SK-N-SH (cell line): ENCODE data around the gene SPON2. TPM values are rescaled to one million over a fixed set of nuclear protein-coding genes. Genes with fewer than 3 reads are reported as not detected.

ENCODE experiments used
- CTCF ChIA-PET: fragments of 300-600, 350-600 bp; formaldehyde crosslinking; extraction: SDS; loops from one replicate; lab custom pipeline; 2021; lab: Yijun Ruan, JAX
- POLR2A ChIA-PET: fragments of 350-600 bp; sonication (Branson Sonifier 250); formaldehyde crosslinking; extraction: SDS; loops from one replicate; lab custom pipeline; 2020; ENCODE audit warnings: antibody characterized with exemption, inconsistent platforms; lab: Yijun Ruan, JAX
- DNase-seq: peaks from one replicate; pipeline ENCODE4 v3.0.0; 2012
- H2AFZ ChIP-seq: fragments of 200-600 bp; sonication (generic); 2 replicates; pipeline ENCODE4 v1.8.1; 2016; ENCODE audit warnings: antibody characterized with exemption, mild to moderate bottlenecking, low read depth
- H3F3A ChIP-seq: fragments of 200-600 bp; sonication (generic); replicated peaks from 2 replicates; pipeline ENCODE3; 2016; ENCODE audit warnings: antibody characterized with exemption, mild to moderate bottlenecking; ENCODE audit not compliant: insufficient read depth
- H3K27ac ChIP-seq, 2 experiments: fragments of 200-500 bp in 1 of 2; fragments of 200-600 bp in 1 of 2; sonication (Bioruptor generic) in 1 of 2; sonication (generic), shearing (Covaris generic) in 1 of 2; 2 replicates each; pipeline versions ENCODE4 v1.5.1 to v1.6.1; 2014 to 2016; ENCODE audit warnings: low read depth in 2 of 2, inconsistent platforms in 1 of 2, low read length in 1 of 2, mild to moderate bottlenecking in 1 of 2, mixed read lengths in 1 of 2
- H3K27me3 ChIP-seq: fragments of 200-600 bp; sonication (generic), shearing (Covaris generic); 2 replicates; pipeline ENCODE4 v1.6.1; 2016; ENCODE audit warnings: mixed run types; ENCODE audit not compliant: insufficient read depth
- H3K36me3 ChIP-seq, 2 experiments: fragments of 200-500 bp in 1 of 2; fragments of 200-600 bp in 1 of 2; sonication (Bioruptor generic) in 1 of 2; sonication (generic) in 1 of 2; replicated peaks in 1 of 2; 2 replicates each; pipeline versions ENCODE3 to v1.5.1; 2014 to 2016; ENCODE audit warnings: low read length in 1 of 2, mild to moderate bottlenecking in 1 of 2; ENCODE audit not compliant: insufficient read depth in 2 of 2, control insufficient read depth in 1 of 2
- H3K4me1 ChIP-seq, 2 experiments: fragments of 200-500 bp in 1 of 2; fragments of 200-600 bp in 1 of 2; sonication (Bioruptor generic) in 1 of 2; sonication (generic), shearing (Covaris generic) in 1 of 2; 2 replicates each; pipeline versions ENCODE4 v1.5.1 to v1.6.1; 2014 to 2016; ENCODE audit warnings: low read depth in 1 of 2, low read length in 1 of 2, mixed run types in 1 of 2; ENCODE audit not compliant: insufficient read depth in 2 of 2, control insufficient read depth in 1 of 2
- H3K4me2 ChIP-seq: fragments of 200-600 bp; sonication (generic), shearing (Covaris generic); 2 replicates; pipeline ENCODE4 v1.6.1; 2017; ENCODE audit warnings: mixed run types
- H3K4me3 ChIP-seq, 2 experiments: fragments of 200-500 bp in 1 of 2; fragments of 200-600 bp in 1 of 2; sonication (Bioruptor generic) in 1 of 2; sonication (generic), shearing (Covaris generic) in 1 of 2; 2 replicates each; pipeline versions ENCODE4 v1.5.1 to v1.8.1; 2014 to 2016; ENCODE audit warnings: low read depth in 2 of 2, inconsistent platforms in 1 of 2, low read length in 1 of 2, mild to moderate bottlenecking in 1 of 2, mixed read lengths in 1 of 2, moderate library complexity in 1 of 2
- H3K79me2 ChIP-seq: fragments of 200-600 bp; sonication (generic); 2 replicates; pipeline ENCODE4 v1.8.1; 2017; ENCODE audit warnings: mild to moderate bottlenecking; ENCODE audit not compliant: insufficient read depth
- H3K9ac ChIP-seq: fragments of 200-600 bp; sonication (generic); 2 replicates; pipeline ENCODE4 v1.6.1; 2017; ENCODE audit warnings: mixed run types
- H3K9me2 ChIP-seq: fragments of 200-600 bp; sonication (generic); 2 replicates; pipeline ENCODE4 v1.6.1; 2017; ENCODE audit warnings: mixed run types
- H3K9me3 ChIP-seq: fragments of 200-600 bp; sonication (generic); 2 replicates; pipeline ENCODE4 v1.6.1; 2017; ENCODE audit warnings: mixed run types, mild to moderate bottlenecking, moderate library complexity
- H4K20me1 ChIP-seq: fragments of 200-600 bp; sonication (generic); 2 replicates; pipeline ENCODE4 v1.6.1; 2017; ENCODE audit warnings: mild to moderate bottlenecking, mixed run types; ENCODE audit not compliant: insufficient read depth
- ELF1 ChIP-seq: IDR thresholded peaks from 2 replicates; pipeline ENCODE4 v1.4.0; 2012
- EP300 ChIP-seq, 2 experiments: IDR thresholded peaks; 2 replicates each; pipeline versions ENCODE4 v1.4.0 to v1.6.1; 2012; ENCODE audit warnings: borderline replicate concordance in 1 of 2, low read depth in 1 of 2, low read length in 1 of 2
- FOXJ3 ChIP-seq: sonication (generic); formaldehyde crosslinking; IDR thresholded peaks from 2 replicates; pipeline ENCODE4 v1.5.1; 2020; ENCODE audit warnings: mild to moderate bottlenecking, missing genetic modification reagents
- FOXM1 ChIP-seq: IDR thresholded peaks from 2 replicates; pipeline ENCODE4 v1.4.0; 2012; ENCODE audit warnings: low read depth, mild to moderate bottlenecking
- GABPA ChIP-seq: IDR thresholded peaks from 2 replicates; pipeline ENCODE4 v1.4.0; 2012; ENCODE audit warnings: low read depth, mild to moderate bottlenecking
- NRF1 ChIP-seq: IDR thresholded peaks from 2 replicates; pipeline ENCODE4 v1.6.1; 2012; ENCODE audit warnings: low read depth, mild to moderate bottlenecking, low read length
- POLR2AphosphoS5 ChIP-seq: IDR thresholded peaks from 2 replicates; pipeline ENCODE4 v1.6.1; 2012; ENCODE audit warnings: low read depth, low read length
- RAD21 ChIP-seq: IDR thresholded peaks from 2 replicates; pipeline ENCODE4 v1.6.1; 2012; ENCODE audit warnings: mild to moderate bottlenecking, low read length
- RXRA ChIP-seq: IDR thresholded peaks from 2 replicates; pipeline ENCODE4 v1.4.0; 2012; ENCODE audit warnings: low read depth, mild to moderate bottlenecking, borderline replicate concordance
- SMC3 ChIP-seq: IDR thresholded peaks from 2 replicates; pipeline ENCODE4 v1.6.1; 2012; ENCODE audit warnings: low read depth, low read length, improper control_type of control experiment
- WGBS: methylation state at CpG from one replicate; pipeline ENCODE4 v1.1.6; 2017; ENCODE audit warnings: low lambda C conversion rate; 5-methylcytosine and 5-hydroxymethylcytosine counted together
- polyA plus RNA-seq, 3 experiments: library from polyadenylated mRNA; depleted of rRNA; stranded (reverse); fragments of >200 nt; gene quantifications; 2 replicates each; pipeline ENCODE4 v1.2.3, GENCODE V29; 2012
- TF ChIP-seq, protein P1 (sequence below): IDR thresholded peaks from 2 replicates; pipeline ENCODE4; 2012
- TF ChIP-seq, protein P2 (sequence below): fragments of 150-350 bp; IDR thresholded peaks from 2 replicates; pipeline ENCODE4 v1.6.1; 2016; ENCODE audit warnings: mild to moderate bottlenecking, low read depth, low read length
- TF ChIP-seq, protein P3 (sequence below): IDR thresholded peaks from 2 replicates; pipeline ENCODE4 v1.6.1; 2012; ENCODE audit warnings: mild to moderate bottlenecking, low read depth, low read length, moderate library complexity
- TF ChIP-seq, protein P4 (sequence below): IDR thresholded peaks from 2 replicates; pipeline ENCODE4 v1.4.0; 2012; ENCODE audit warnings: low read depth, borderline replicate concordance

Gene SPON2
- polyA plus RNA-seq, 1 of the 3 experiments (the other 2 are of a cell fraction) = 11.4 TPM

DNA sequence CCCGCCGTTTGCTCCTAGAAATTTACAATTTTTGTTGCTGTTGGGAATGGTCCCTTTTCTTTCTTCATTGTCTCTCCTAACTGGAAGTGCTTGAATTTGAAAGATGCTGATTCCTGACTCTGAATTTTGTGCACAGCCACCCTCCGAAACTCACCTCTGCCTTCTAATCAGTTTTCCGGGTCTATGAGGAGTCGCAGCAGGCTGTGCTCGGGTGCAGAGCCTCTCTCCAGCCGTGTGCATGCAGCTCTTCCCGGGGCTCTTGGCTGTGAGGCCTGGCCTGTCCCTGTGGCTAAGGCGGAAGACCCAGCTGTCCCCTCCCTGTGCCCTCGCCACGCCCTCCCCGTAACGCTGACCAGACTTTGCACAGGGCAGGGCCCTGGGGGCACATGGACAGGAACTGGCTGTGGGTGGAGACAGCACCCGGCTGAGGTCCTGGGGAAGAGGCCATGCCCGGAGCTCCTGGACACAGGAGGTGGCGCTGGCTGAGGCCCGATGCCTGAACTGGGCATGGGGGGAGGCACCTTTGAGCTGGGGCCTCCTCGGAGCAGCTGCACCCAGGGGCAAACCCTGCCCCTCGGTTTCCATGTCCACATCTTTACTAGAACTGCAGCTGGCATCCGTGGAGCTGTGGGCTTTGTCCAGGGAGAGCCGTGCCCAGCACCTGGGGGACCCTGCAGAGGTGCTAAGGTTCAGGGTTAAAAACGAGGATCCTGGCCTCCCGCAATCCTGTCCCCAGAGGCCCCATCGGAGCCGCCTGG is 32.6 kb upstream of the SPON2 start (continued):
- TF ChIP-seq, protein P1, sequence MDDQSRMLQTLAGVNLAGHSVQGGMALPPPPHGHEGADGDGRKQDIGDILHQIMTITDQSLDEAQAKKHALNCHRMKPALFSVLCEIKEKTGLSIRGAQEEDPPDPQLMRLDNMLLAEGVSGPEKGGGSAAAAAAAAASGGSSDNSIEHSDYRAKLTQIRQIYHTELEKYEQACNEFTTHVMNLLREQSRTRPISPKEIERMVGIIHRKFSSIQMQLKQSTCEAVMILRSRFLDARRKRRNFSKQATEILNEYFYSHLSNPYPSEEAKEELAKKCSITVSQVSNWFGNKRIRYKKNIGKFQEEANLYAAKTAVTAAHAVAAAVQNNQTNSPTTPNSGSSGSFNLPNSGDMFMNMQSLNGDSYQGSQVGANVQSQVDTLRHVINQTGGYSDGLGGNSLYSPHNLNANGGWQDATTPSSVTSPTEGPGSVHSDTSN = no peak
- TF ChIP-seq GABPA = no peak
- peak in 1 of 2 experiments; percentile 44; a peak in 1 of 4 replicates for TF ChIP-seq EP300 (IDR thresholded peaks at IDR 0.05; ENCODE audit: borderline replicate concordance in 1 of 2, low read depth in 1 of 2, low read length in 1 of 2)
- TF ChIP-seq, protein P2, sequence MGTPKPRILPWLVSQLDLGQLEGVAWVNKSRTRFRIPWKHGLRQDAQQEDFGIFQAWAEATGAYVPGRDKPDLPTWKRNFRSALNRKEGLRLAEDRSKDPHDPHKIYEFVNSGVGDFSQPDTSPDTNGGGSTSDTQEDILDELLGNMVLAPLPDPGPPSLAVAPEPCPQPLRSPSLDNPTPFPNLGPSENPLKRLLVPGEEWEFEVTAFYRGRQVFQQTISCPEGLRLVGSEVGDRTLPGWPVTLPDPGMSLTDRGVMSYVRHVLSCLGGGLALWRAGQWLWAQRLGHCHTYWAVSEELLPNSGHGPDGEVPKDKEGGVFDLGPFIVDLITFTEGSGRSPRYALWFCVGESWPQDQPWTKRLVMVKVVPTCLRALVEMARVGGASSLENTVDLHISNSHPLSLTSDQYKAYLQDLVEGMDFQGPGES = no peak
- peak; percentile 57 for TF ChIP-seq FOXJ3 (CRISPR knock-in tag)

DNA sequence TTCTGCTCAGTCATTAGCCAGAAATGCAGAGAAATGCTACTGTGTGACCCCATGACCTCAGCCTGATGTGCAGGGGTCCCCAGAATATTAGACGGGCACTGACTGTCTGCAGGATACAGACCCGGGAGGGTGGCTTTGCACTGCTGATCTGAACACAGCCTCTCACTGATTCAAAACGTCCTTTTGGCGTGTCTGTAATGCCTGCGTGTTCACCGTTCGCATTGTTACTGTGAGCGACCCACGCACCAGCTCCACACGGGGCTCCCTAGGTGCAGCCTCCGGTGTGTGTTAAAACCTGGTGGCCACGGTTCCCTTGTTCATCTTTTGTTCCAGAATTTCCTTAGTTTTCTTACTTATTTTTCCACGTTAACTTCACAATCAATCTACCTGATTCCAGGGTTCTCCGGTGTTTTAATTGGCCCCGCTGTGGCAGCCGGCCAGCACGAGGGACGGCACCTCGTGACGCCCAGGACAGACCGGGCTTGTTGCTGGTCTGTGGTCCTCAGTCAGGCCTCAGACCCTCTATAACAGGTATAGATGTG is 32.0 kb upstream of the SPON2 start:
- ChIA-PET POLR2A (interaction anchor here (0.6 kb wide), 1 partner anchor 12 kb away, joined by 3 read pairs; no protein-coding TSS in a partner anchor), CTCF (interaction anchor here (1.1 to 1.4 kb wide), 2 partner anchors 9 to 74 kb away, joined by 3 read pairs; no protein-coding TSS in a partner anchor)
- no peak overlapping the region for H3K9ac ChIP-seq
- 94% methylated on average over 21 of the region's 21 CpGs for WGBS
- no peak overlapping the region for H2AFZ ChIP-seq
- no peaks in the 10 kb centered on the region for H4K20me1 ChIP-seq
- no peaks in the 10 kb centered on the region for H3K79me2 ChIP-seq
- H3K4me3 ChIP-seq = no peak overlapping the region
- H3K4me1 ChIP-seq = peaks cover 8 to 50% of the 10 kb centered on the region in 2 experiments; a peak in 2 of 4 replicates
- peak; percentile 27 for DNase-seq
- no peaks in the 10 kb centered on the region for H3K36me3 ChIP-seq
- H3K9me2 ChIP-seq = no peaks in the 10 kb centered on the region
- H3K4me2 ChIP-seq = no peak overlapping the region
- H3K27me3 ChIP-seq = no peaks in the 10 kb centered on the region
- no peak overlapping the region; a peak in 1 of 4 replicates for H3K27ac ChIP-seq
- H3F3A ChIP-seq = no peaks in the 10 kb centered on the region
- H3K9me3 ChIP-seq = no peaks in the 10 kb centered on the region
- TF ChIP-seq, protein P3, sequence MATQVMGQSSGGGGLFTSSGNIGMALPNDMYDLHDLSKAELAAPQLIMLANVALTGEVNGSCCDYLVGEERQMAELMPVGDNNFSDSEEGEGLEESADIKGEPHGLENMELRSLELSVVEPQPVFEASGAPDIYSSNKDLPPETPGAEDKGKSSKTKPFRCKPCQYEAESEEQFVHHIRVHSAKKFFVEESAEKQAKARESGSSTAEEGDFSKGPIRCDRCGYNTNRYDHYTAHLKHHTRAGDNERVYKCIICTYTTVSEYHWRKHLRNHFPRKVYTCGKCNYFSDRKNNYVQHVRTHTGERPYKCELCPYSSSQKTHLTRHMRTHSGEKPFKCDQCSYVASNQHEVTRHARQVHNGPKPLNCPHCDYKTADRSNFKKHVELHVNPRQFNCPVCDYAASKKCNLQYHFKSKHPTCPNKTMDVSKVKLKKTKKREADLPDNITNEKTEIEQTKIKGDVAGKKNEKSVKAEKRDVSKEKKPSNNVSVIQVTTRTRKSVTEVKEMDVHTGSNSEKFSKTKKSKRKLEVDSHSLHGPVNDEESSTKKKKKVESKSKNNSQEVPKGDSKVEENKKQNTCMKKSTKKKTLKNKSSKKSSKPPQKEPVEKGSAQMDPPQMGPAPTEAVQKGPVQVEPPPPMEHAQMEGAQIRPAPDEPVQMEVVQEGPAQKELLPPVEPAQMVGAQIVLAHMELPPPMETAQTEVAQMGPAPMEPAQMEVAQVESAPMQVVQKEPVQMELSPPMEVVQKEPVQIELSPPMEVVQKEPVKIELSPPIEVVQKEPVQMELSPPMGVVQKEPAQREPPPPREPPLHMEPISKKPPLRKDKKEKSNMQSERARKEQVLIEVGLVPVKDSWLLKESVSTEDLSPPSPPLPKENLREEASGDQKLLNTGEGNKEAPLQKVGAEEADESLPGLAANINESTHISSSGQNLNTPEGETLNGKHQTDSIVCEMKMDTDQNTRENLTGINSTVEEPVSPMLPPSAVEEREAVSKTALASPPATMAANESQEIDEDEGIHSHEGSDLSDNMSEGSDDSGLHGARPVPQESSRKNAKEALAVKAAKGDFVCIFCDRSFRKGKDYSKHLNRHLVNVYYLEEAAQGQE = no peak
- TF ChIP-seq, protein P2 = no peak
- no peak for TF ChIP-seq GABPA
- TF ChIP-seq, protein P4, sequence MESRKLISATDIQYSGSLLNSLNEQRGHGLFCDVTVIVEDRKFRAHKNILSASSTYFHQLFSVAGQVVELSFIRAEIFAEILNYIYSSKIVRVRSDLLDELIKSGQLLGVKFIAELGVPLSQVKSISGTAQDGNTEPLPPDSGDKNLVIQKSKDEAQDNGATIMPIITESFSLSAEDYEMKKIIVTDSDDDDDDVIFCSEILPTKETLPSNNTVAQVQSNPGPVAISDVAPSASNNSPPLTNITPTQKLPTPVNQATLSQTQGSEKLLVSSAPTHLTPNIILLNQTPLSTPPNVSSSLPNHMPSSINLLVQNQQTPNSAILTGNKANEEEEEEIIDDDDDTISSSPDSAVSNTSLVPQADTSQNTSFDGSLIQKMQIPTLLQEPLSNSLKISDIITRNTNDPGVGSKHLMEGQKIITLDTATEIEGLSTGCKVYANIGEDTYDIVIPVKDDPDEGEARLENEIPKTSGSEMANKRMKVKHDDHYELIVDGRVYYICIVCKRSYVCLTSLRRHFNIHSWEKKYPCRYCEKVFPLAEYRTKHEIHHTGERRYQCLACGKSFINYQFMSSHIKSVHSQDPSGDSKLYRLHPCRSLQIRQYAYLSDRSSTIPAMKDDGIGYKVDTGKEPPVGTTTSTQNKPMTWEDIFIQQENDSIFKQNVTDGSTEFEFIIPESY = no peak
- TF ChIP-seq POLR2AphosphoS5 = no peak
- TF ChIP-seq NRF1 = no peak
- TF ChIP-seq RXRA = no peak
- no peak for TF ChIP-seq EP300 (IDR thresholded peaks at IDR 0.05; ENCODE audit: borderline replicate concordance in 1 of 2, low read depth in 1 of 2, low read length in 1 of 2)
- TF ChIP-seq ELF1 = no peak
- TF ChIP-seq SMC3 = no peak
- TF ChIP-seq RAD21 = no peak
- TF ChIP-seq FOXM1 = no peak
